ENCODE data around the gene FGR.

DNA sequence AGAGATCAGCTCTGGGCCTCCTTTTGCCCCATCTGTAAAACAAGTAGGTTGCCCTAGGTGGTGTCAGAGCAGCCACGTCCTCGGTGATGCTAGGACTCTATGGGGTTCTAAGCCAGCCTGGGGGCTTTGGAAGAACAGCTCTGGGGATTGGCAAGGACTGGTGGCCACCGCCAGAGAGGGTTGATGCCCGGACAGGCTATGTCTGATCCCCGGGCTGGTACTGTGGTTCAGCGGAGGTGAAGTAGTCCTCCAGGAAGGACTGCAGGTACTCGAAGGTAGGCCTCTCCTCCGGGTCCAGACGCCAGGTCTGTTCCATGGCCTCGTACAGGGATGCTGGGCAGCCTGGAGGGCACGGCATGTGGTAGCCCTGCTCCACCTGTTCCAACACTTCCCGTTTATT lies 22.3 kb downstream of the FGR start:
- TF ChIP-seq POLR2AphosphoS5 (IDR thresholded peaks at IDR 0.05; ENCODE audit: borderline replicate concordance, low read depth, low read length) = no peak
- TF ChIP-seq EZH2 (IDR thresholded peaks at IDR 0.05) = no peak
- TF ChIP-seq FOXP2 (optimal IDR thresholded peaks at IDR 0.05; ENCODE audit: control extremely low read depth, extremely low read length, insufficient read depth) = no peak
